Kasumi-1 (cell line): Measurements from ENCODE around the gene PDYN.
A peak's percentile ranks its signal among the peaks of the same experiment; 100 is the strongest.

Source experiments
- DNase-seq, 2 experiments: peaks; one replicate each; lab custom pipeline; 2025; lab: John Stamatoyannopoulos, UW

PDYN gene

GRCh38 chr20:1994627-1995026 lies 769 bp upstream of the PDYN start:
- no peak for DNase-seq

- DNase-seq = no peak
Measured at GRCh38 chr20:1992359-1993110, 1.3 kb downstream of the PDYN start.

GRCh38 chr20:1987826-1988225 lies 6.0 kb downstream of the PDYN start:
- DNase-seq = no peak

GRCh38 chr20:1983301-1983700 lies 10.6 kb downstream of the PDYN start:
- DNase-seq = peak in 1 of 2 experiments; percentile 6

GRCh38 chr20:1982686-1983085 lies 11.2 kb downstream of the PDYN start:
- DNase-seq = no peak

GRCh38 chr20:1979106-1979778 lies 14.6 kb downstream of the PDYN start:
- DNase-seq = peak in 1 of 2 experiments; percentile 1

GRCh38 chr20:1975291-1975690 lies 18.6 kb downstream of the PDYN start:
- DNase-seq = no peak

GRCh38 chr20:1973601-1974440 lies 20.0 kb downstream of the PDYN start:
- DNase-seq = no peak

- DNase-seq = no peak
Measured at GRCh38 chr20:1971893-1972586, 21.8 kb downstream of the PDYN start.

GRCh38 chr20:1968964-1969363 lies 24.9 kb downstream of the PDYN start:
- DNase-seq = no peak

- DNase-seq = peak; percentile 86 to 93
Measured at GRCh38 chr20:1965520-1966351, 28.1 kb downstream of the PDYN start.

- no peak for DNase-seq
Measured at GRCh38 chr20:1964659-1965405, 29.0 kb downstream of the PDYN start.

GRCh38 chr20:1964061-1964460 lies 29.8 kb downstream of the PDYN start:
- DNase-seq = no peak

- no peak for DNase-seq
Measured at GRCh38 chr20:1961374-1961773, 32.5 kb downstream of the PDYN start.

- no peak for DNase-seq
Measured at GRCh38 chr20:1959156-1959555, 34.7 kb downstream of the PDYN start.

GRCh38 chr20:1958426-1958825 lies 35.4 kb downstream of the PDYN start:
- no peak for DNase-seq

- DNase-seq = no peak
Measured at GRCh38 chr20:1955217-1955616, 38.6 kb downstream of the PDYN start.

GRCh38 chr20:1953621-1954020 lies 40.2 kb downstream of the PDYN start:
- no peak for DNase-seq

GRCh38 chr20:1952737-1953530 lies 40.9 kb downstream of the PDYN start:
- DNase-seq = no peak
